Loucy (cell line): ENCODE measurements around the gene CKMT1A.
"Not testable (repeated sequence)": the region's sequence is repeated elsewhere in the genome, so short reads cannot be mapped to it uniquely, and the experiment has no call there.

Experiments used
- H2AFZ ChIP-seq: fragments of 200-600 bp; sonication (generic); 2 replicates; pipeline ENCODE4 v1.6.0; 2016; ENCODE audit warnings: antibody characterized with exemption, mild to moderate bottlenecking, low read length, moderate library complexity
- H3F3A ChIP-seq: fragments of 200-600 bp; 2 replicates; pipeline ENCODE4 v1.6.0; 2016; ENCODE audit warnings: antibody characterized with exemption, low read depth, mild to moderate bottlenecking
- H3K27me3 ChIP-seq: fragments of 200-600 bp; sonication (generic); 2 replicates; pipeline ENCODE4 v1.6.1; 2014; ENCODE audit warnings: low read length, mild to moderate bottlenecking; ENCODE audit not compliant: insufficient read depth, poor library complexity, severe bottlenecking
- H3K36me3 ChIP-seq: fragments of 200-600 bp; sonication (generic); 2 replicates; pipeline ENCODE4 v1.6.1; 2016; ENCODE audit warnings: low read length; ENCODE audit not compliant: insufficient read depth
- H3K4me1 ChIP-seq: fragments of 200-600 bp; sonication (generic); 2 replicates; pipeline ENCODE4 v1.5.1; 2014; ENCODE audit warnings: low read length, mild to moderate bottlenecking; ENCODE audit not compliant: insufficient read depth, poor library complexity, severe bottlenecking
- H3K4me2 ChIP-seq: fragments of 200-600 bp; sonication (generic); 2 replicates; pipeline ENCODE4 v1.6.0; 2014; ENCODE audit warnings: antibody characterized with exemption, low read length, low read depth, mild to moderate bottlenecking; ENCODE audit not compliant: poor library complexity, severe bottlenecking
- H3K4me3 ChIP-seq: fragments of 200-600 bp; sonication (generic); 2 replicates; pipeline ENCODE4 v1.5.1; 2014; ENCODE audit warnings: low read length, mild to moderate bottlenecking, mixed read lengths; ENCODE audit not compliant: poor library complexity, severe bottlenecking
- H3K79me2 ChIP-seq: fragments of 200-600 bp; sonication (generic); 2 replicates; pipeline ENCODE4 v1.6.1; 2014; ENCODE audit warnings: low read length; ENCODE audit not compliant: insufficient read depth
- H3K9ac ChIP-seq: fragments of 200-600 bp; sonication (generic); 2 replicates; pipeline ENCODE4 v1.6.0; 2014; ENCODE audit warnings: mild to moderate bottlenecking, low read depth, low read length, moderate library complexity; ENCODE audit not compliant: poor library complexity, severe bottlenecking
- H3K9me2 ChIP-seq: fragments of 200-600 bp; sonication (generic); replicated peaks from 2 replicates; pipeline ENCODE4 v1.6.1; 2016; ENCODE audit warnings: low read depth, low read length, mixed read lengths
- H3K9me3 ChIP-seq: fragments of 200-600 bp; sonication (generic); 2 replicates; pipeline ENCODE4 v1.6.1; 2014; ENCODE audit warnings: mild to moderate bottlenecking, antibody characterized with exemption, low read length, low read depth; ENCODE audit not compliant: insufficient read depth
- H4K20me1 ChIP-seq: fragments of 200-600 bp; sonication (generic); 2 replicates; pipeline ENCODE4 v1.6.0; 2014; ENCODE audit warnings: antibody characterized with exemption, low read length, mild to moderate bottlenecking; ENCODE audit not compliant: insufficient read depth, poor library complexity, severe bottlenecking
- EZH2phosphoT487 ChIP-seq: fragments of 200-600 bp; IDR thresholded peaks from 2 replicates; pipeline ENCODE4 v1.6.1; 2018; ENCODE audit warnings: antibody characterized with exemption, mild to moderate bottlenecking, moderate library complexity, borderline replicate concordance
- TF ChIP-seq, protein P1 (sequence below): fragments of 200-600 bp; sonication (generic); conservative IDR thresholded peaks from 2 replicates; pipeline ENCODE4 v1.5.1; 2014; ENCODE audit warnings: mild to moderate bottlenecking, antibody characterized with exemption, low read length

CKMT1A gene

GRCh38 chr15:43666177-43666576, 27.5 kb upstream of the CKMT1A start:
- H3K4me2 ChIP-seq, H3K9me3 ChIP-seq, H3K4me3 ChIP-seq, H2AFZ ChIP-seq, H3F3A ChIP-seq, H3K27me3 ChIP-seq, H3K79me2 ChIP-seq, H3K4me1 ChIP-seq, H3K9me2 ChIP-seq, H3K36me3 ChIP-seq, H4K20me1 ChIP-seq, H3K9ac ChIP-seq: not testable (repeated sequence)

DNA sequence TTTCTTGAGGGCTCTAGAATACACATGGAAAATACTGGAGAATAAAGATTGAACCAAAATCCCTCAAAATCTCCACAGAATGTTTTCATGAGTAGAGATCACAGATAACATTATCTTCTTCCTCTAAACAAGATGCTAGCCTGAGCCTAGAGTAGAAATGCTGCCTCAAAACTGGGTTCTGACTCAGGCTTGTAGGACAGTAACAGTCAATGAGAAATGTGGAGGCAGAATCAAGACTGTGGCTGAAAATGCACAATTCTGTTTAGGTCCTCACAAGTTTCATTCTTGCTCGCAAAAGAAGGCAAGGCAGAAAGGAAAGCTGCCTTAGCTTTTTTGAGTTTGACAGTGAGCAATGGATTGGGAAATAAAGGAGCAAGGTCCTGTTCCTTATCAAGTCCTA, 19.5 kb upstream of the CKMT1A start:
- not testable (repeated sequence) for H3K4me2 ChIP-seq, H3F3A ChIP-seq, H3K9me2 ChIP-seq, H3K79me2 ChIP-seq, H3K4me1 ChIP-seq, H3K9ac ChIP-seq, H3K36me3 ChIP-seq, H3K27me3 ChIP-seq, H3K9me3 ChIP-seq, H2AFZ ChIP-seq, H4K20me1 ChIP-seq, H3K4me3 ChIP-seq

- H3K4me3 ChIP-seq, H3F3A ChIP-seq, H2AFZ ChIP-seq, H3K27me3 ChIP-seq, H3K4me1 ChIP-seq, H3K9me2 ChIP-seq, H3K9me3 ChIP-seq, H4K20me1 ChIP-seq, H3K79me2 ChIP-seq, H3K36me3 ChIP-seq, H3K9ac ChIP-seq, H3K4me2 ChIP-seq: not testable (repeated sequence)
Observed at GRCh38 chr15:43689604-43690301, 3.9 kb upstream of the CKMT1A start.

DNA sequence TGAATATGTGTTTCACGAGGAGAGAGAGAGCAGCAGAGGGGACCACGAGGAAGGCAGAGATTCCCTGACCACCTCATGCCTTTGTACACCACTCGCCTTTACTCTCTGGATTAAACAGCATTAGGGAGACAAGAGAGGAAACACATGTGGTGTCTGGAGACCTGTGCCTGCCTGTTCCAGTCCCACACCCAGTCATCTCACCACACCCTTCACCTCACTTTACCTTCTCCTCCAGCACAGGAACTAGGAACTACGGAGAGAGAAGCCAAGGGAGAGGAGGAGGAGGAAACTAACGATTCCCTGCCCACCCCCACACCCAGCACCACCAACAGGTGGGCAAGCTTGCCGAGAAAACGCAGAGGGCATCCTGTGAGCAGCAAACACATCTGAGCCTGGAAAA, 980 bp upstream of the CKMT1A start:
- not testable (repeated sequence) for H3K9me2 ChIP-seq, H3F3A ChIP-seq, H3K36me3 ChIP-seq, H4K20me1 ChIP-seq, H3K9me3 ChIP-seq, H3K79me2 ChIP-seq, H3K9ac ChIP-seq, H2AFZ ChIP-seq, H3K4me2 ChIP-seq, H3K4me1 ChIP-seq, H3K27me3 ChIP-seq, H3K4me3 ChIP-seq

DNA sequence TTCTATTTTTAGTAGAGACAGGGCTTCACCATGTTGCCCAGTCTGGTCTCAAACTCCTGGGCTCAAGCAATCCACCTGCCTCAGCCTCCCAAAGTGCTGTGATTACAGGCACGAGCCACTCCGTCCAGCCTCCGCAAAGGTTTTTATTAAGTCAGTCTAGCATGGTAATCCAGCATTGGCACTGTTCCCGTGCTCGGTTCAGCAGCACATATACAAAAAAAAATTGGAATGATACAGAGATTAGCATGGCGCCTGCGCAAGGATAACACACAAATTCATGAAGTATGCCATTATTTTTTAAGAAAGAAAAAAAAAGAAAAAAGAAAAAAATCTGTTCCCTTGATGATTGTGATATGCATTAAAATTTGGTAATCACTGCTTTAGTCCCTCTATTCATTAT, 8.5 kb downstream of the CKMT1A start:
- TF ChIP-seq, protein P1, sequence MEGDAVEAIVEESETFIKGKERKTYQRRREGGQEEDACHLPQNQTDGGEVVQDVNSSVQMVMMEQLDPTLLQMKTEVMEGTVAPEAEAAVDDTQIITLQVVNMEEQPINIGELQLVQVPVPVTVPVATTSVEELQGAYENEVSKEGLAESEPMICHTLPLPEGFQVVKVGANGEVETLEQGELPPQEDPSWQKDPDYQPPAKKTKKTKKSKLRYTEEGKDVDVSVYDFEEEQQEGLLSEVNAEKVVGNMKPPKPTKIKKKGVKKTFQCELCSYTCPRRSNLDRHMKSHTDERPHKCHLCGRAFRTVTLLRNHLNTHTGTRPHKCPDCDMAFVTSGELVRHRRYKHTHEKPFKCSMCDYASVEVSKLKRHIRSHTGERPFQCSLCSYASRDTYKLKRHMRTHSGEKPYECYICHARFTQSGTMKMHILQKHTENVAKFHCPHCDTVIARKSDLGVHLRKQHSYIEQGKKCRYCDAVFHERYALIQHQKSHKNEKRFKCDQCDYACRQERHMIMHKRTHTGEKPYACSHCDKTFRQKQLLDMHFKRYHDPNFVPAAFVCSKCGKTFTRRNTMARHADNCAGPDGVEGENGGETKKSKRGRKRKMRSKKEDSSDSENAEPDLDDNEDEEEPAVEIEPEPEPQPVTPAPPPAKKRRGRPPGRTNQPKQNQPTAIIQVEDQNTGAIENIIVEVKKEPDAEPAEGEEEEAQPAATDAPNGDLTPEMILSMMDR, result no peak
- no peak for TF ChIP-seq EZH2phosphoT487
- Histone ChIP-seq H3K79me2 (no peaks in the 10 kb centered on the region), H3K4me2 (no peak overlapping the region), H3F3A (no peaks in the 10 kb centered on the region), H3K36me3 (no peaks in the 10 kb centered on the region), H3K9me2 (no peaks in the 10 kb centered on the region), H3K27me3 (no peaks in the 10 kb centered on the region), H2AFZ (no peak overlapping the region), H3K4me3 (no peak overlapping the region), H4K20me1 (no peaks in the 10 kb centered on the region), H3K4me1 (no peaks in the 10 kb centered on the region), H3K9me3 (no peaks in the 10 kb centered on the region), H3K9ac (no peak overlapping the region)
